HUES64 (cell line): Measurements from ENCODE around the gene CDH4.
"Not testable (repeated sequence)": the region's sequence is repeated elsewhere in the genome, so short reads cannot be mapped to it uniquely, and the experiment has no call there.

Experiments
- H3K27ac ChIP-seq: 2 replicates; pipeline ENCODE4 v1.7.0; 2013; ENCODE audit warnings: low read depth, low read length, inconsistent platforms
- H3K27me3 ChIP-seq: 2 replicates; pipeline ENCODE4 v1.6.1; 2013; ENCODE audit warnings: mild to moderate bottlenecking, low read length; ENCODE audit not compliant: insufficient read depth
- H3K36me3 ChIP-seq: 2 replicates; pipeline ENCODE4 v1.6.1; 2013; ENCODE audit warnings: mild to moderate bottlenecking, low read length; ENCODE audit not compliant: insufficient read depth
- H3K4me1 ChIP-seq: 2 replicates; pipeline ENCODE4 v1.6.1; 2013; ENCODE audit warnings: mild to moderate bottlenecking, low read length, moderate library complexity; ENCODE audit not compliant: insufficient read depth
- H3K4me3 ChIP-seq: 2 replicates; pipeline ENCODE4 v1.5.1; 2013; ENCODE audit warnings: mild to moderate bottlenecking, low read length, moderate library complexity
- H3K9ac ChIP-seq: 2 replicates; pipeline ENCODE4 v1.6.1; 2013; ENCODE audit warnings: mild to moderate bottlenecking, low read depth, low read length
- H3K9me3 ChIP-seq: 2 replicates; pipeline ENCODE4 v1.6.1; 2013; ENCODE audit warnings: low read depth, low read length; ENCODE audit not compliant: insufficient read depth
- WGBS: fragments of 150-250, 120-280 bp; methylation state at CpG from one replicate; pipeline ENCODE4 v1.1.7; 2013; ENCODE audit warnings: missing lambda C conversion rate; 5-methylcytosine and 5-hydroxymethylcytosine counted together

Gene CDH4

GRCh38 chr20:61263938-61264337 lies 11.9 kb downstream of the CDH4 start:
- Histone ChIP-seq H3K36me3 (no peaks in the 10 kb centered on the region), H3K27ac (no peak overlapping the region), H3K4me3 (no peak overlapping the region), H3K9me3 (no peaks in the 10 kb centered on the region), H3K9ac (no peak overlapping the region), H3K4me1 (peaks cover 3% of the 10 kb centered on the region; the same call in 1 of the 2 replicates), H3K27me3 (no peaks in the 10 kb centered on the region)
- 99% methylated on average over 9 of the region's 9 CpGs for WGBS

DNA sequence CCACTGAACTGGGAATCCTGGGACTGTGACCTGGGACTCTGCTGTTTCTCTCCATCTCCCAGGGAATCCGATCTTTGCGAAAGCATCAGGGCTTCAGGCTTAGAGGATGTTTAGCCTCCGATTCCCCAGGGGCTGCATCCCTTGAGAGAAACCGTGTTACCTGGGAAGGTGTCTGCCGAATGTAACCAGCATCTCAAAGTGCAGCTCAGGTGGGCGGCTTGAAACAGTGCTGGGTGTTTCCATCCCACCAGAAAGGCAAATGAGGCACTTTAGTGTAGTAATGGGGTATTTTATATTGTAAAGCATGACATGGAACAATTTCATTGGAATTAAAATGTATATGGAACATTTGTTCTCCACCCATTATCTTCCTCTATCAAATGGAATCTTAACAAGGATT lies 15.2 kb downstream of the CDH4 start:
- Histone ChIP-seq H3K9ac (no peak overlapping the region), H3K4me1 (peaks cover 3% of the 10 kb centered on the region), H3K9me3 (no peaks in the 10 kb centered on the region), H3K27ac (no peak overlapping the region), H3K4me3 (no peak overlapping the region), H3K27me3 (no peaks in the 10 kb centered on the region), H3K36me3 (no peaks in the 10 kb centered on the region)
- WGBS, result 93% methylated on average over 6 of the region's 6 CpGs

- H3K4me3 ChIP-seq, result no peak overlapping the region
- H3K9me3 ChIP-seq, result no peaks in the 10 kb centered on the region
- no peaks in the 10 kb centered on the region for H3K36me3 ChIP-seq
- no peak overlapping the region for H3K27ac ChIP-seq
- H3K27me3 ChIP-seq, result no peaks in the 10 kb centered on the region
- no peaks in the 10 kb centered on the region; the same call in none of the 2 replicates for H3K4me1 ChIP-seq
- H3K9ac ChIP-seq, result no peak overlapping the region
- 95% methylated on average over 10 of the region's 10 CpGs for WGBS
Observed at GRCh38 chr20:61268024-61268423, 16.0 kb downstream of the CDH4 start.

DNA sequence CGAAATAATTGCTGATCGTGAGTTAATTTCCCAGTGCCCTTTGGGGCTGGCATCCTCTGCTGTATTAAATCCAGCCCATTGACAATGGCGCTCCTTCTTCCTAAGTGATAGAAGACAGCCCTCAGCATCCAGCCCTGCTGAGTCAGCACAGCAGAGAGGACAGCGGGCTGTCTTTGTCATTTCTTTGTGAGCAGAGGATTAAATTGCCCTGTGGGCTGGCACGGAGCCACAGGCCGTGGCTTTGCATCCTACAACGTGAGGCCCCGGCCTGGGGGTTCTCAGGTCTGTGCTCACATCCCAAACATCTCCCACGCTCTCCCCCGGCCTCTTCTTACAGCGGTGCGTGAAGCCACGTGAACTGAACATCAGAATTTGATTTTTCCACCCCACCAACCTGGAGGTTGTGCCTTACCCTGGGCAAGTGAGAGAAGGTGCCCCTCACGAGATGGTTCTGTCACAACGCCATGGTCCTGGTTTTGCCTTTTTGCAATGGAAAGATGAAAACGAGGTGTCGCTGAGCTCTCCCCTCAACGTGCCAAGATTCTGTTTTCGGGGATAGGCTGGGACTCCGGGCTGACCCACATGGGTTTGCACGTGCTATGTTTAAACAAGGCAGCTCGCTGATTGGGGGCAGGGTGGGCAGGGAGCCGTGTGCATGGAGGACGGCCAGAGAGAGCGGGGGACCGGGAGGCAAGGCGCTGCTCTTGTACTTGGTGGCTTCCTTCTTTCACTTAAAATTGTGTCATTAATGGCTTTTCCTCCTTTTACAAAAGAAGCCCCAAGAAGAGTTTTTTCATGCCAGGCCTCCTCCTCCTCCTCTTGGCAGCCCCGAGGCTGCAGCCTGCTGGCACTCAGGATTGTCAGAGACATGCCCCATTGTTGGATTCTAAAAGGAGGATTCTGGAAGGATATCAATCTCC lies 19.5 kb downstream of the CDH4 start:
- Histone ChIP-seq H3K9me3 (no peaks in the 10 kb centered on the region), H3K36me3 (no peaks in the 10 kb centered on the region), H3K4me1 (no peaks in the 10 kb centered on the region; the same call in 1 of the 2 replicates), H3K27me3 (no peaks in the 10 kb centered on the region), H3K9ac (no peak overlapping the region), H3K27ac (no peak overlapping the region), H3K4me3 (no peak overlapping the region)
- 70% methylated on average over 28 of the region's 28 CpGs for WGBS

- H3K36me3 ChIP-seq, H3K27me3 ChIP-seq, H3K4me1 ChIP-seq, H3K27ac ChIP-seq, H3K9me3 ChIP-seq, H3K9ac ChIP-seq, H3K4me3 ChIP-seq: not testable (repeated sequence)
- WGBS, result 89% methylated on average over 7 of the region's 7 CpGs
Observed at GRCh38 chr20:61273024-61273423, 21.0 kb downstream of the CDH4 start.

DNA sequence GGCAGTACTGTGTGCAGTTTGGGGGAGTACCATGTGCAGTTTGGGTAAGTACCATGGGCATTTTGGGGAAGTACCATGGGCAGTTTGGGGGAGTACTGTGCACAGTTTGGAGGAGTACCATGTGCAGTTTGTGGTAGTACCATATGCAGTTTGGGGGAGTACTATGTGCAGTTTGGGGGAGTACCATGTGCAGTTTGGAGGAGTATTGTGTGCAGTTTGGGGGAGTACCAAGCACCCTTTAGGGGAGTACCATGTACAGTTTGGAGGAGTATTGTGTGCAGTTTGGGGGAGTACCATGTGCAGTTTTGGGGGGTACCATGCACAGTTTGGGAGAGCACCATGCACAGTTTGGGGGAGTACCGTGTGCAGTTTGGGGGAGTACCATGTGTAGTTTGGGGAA lies 21.6 kb downstream of the CDH4 start:
- not testable (repeated sequence) for H3K9ac ChIP-seq, H3K4me3 ChIP-seq, H3K27me3 ChIP-seq, H3K9me3 ChIP-seq, H3K36me3 ChIP-seq, H3K4me1 ChIP-seq, H3K27ac ChIP-seq
- 86% methylated on average over 1 of the region's 1 CpG for WGBS

- H3K9ac ChIP-seq, result no peak overlapping the region
- H3K9me3 ChIP-seq, result no peaks in the 10 kb centered on the region
- H3K27ac ChIP-seq, result no peak overlapping the region
- 91% methylated on average over 8 of the region's 8 CpGs for WGBS
- no peaks in the 10 kb centered on the region for H3K36me3 ChIP-seq
- H3K27me3 ChIP-seq, result no peaks in the 10 kb centered on the region
- no peak overlapping the region for H3K4me3 ChIP-seq
- H3K4me1 ChIP-seq, result peaks cover 3% of the 10 kb centered on the region; the same call in 1 of the 2 replicates
Observed at GRCh38 chr20:61274326-61274725, 22.3 kb downstream of the CDH4 start.

GRCh38 chr20:61278296-61278695 lies 26.2 kb downstream of the CDH4 start:
- no peaks in the 10 kb centered on the region for H3K36me3 ChIP-seq
- H3K27ac ChIP-seq, result no peak overlapping the region
- H3K9me3 ChIP-seq, result no peaks in the 10 kb centered on the region
- H3K9ac ChIP-seq, result no peak overlapping the region
- H3K27me3 ChIP-seq, result no peaks in the 10 kb centered on the region
- 0 out of 2 replicates have a peak, but pooled peaks cover 3% of the 10 kb centered on the region for H3K4me1 ChIP-seq
- H3K4me3 ChIP-seq, result no peak overlapping the region
- 95% methylated on average over 4 of the region's 4 CpGs for WGBS

DNA sequence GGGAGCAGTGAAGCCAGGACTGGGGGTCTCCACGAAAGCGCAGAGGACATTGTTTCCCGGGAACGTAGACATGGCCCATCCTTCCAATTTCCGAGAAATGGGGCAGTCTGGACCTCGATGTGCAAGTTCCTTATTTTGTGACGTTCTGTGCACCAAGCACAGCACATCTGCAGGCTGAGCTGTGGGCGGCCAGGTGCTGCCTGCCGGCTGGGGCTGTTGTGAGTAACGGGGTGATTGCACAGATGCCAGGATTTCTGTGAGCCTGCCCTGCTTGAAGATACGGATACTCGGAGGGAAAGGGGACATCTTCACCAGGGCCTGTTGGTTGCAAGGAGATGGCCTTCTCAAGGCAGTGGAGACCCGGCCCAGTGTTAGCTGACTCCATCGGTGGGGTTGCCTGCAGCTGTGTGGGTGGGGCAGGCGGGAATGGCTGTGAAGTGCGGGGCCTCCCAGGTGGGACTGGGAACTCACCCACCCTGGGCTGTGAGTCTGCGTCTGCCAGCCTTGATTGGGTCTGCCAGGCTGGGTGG lies 27.6 kb downstream of the CDH4 start:
- no peaks in the 10 kb centered on the region for H3K36me3 ChIP-seq
- 89% methylated on average over 17 of the region's 17 CpGs for whole genome bisulfite sequencing
- H3K4me3 ChIP-seq, result no peak overlapping the region
- no peaks in the 10 kb centered on the region for H3K27me3 ChIP-seq
- H3K27ac ChIP-seq, result no peak overlapping the region
- H3K9me3 ChIP-seq, result no peaks in the 10 kb centered on the region
- 0 out of 2 replicates have a peak, but pooled peaks cover 3% of the 10 kb centered on the region for H3K4me1 ChIP-seq
- no peak overlapping the region for H3K9ac ChIP-seq

GRCh38 chr20:61280217-61280980 lies 28.3 kb downstream of the CDH4 start:
- no peaks in the 10 kb centered on the region for H3K36me3 ChIP-seq
- WGBS, result 96% methylated on average over 27 of the region's 27 CpGs
- H3K27me3 ChIP-seq, result no peaks in the 10 kb centered on the region
- no peak overlapping the region for H3K4me3 ChIP-seq
- H3K9me3 ChIP-seq, result no peaks in the 10 kb centered on the region
- H3K9ac ChIP-seq, result no peak overlapping the region
- H3K4me1 ChIP-seq, result 0 out of 2 replicates have a peak, but pooled peaks cover 3% of the 10 kb centered on the region
- H3K27ac ChIP-seq, result no peak overlapping the region

DNA sequence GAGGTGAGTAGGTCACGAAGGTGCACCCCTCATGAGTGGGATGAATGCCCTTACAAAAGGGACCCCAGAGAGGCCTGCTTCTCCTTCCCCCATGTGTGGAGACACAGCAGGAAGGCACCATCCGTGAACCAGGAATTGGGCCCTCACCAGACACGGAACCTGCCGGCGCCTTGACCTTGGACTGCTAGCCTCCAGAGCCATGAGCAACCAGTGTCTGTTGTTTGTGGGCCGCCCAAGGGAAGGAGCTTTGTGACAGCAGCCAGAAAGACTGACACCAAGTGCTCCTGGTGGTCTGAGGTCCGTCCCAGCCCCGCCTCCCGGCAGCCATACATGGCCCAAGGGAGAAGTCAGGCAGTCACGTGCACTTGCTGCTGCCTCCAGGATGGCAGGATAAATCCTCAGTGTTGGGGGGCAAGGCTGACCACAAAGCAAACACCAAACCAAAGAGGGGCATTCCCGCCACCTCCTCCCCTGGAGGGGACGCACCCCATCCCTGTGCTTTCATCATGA lies 29.3 kb downstream of the CDH4 start:
- no peaks in the 10 kb centered on the region for H3K9me3 ChIP-seq
- 91% methylated on average over 12 of the region's 12 CpGs for WGBS
- no peak overlapping the region for H3K4me3 ChIP-seq
- no peak overlapping the region for H3K27ac ChIP-seq
- 0 out of 2 replicates have a peak, but pooled peaks cover 3% of the 10 kb centered on the region for H3K4me1 ChIP-seq
- no peaks in the 10 kb centered on the region for H3K27me3 ChIP-seq
- no peaks in the 10 kb centered on the region for H3K36me3 ChIP-seq
- H3K9ac ChIP-seq, result no peak overlapping the region
